Muscle layer of colon (tissue), 2 donors: ENCODE measurements around the gene MACROD2.

Source experiments
- H3K27ac ChIP-seq: one replicate; pipeline ENCODE4 v1.7.0; 2013; ENCODE audit warnings: low read depth, mild to moderate bottlenecking, low read length, moderate library complexity
- H3K27me3 ChIP-seq, 2 donors: one replicate each; pipeline ENCODE4 v1.7.0; 2013; ENCODE audit warnings: low read length in 2 of 2, mild to moderate bottlenecking in 2 of 2; ENCODE audit not compliant: insufficient read depth in 2 of 2, control insufficient read depth in 1 of 2
- H3K36me3 ChIP-seq: one replicate; pipeline ENCODE4 v1.7.0; 2013; ENCODE audit warnings: mild to moderate bottlenecking, low read length; ENCODE audit not compliant: insufficient read depth
- H3K4me1 ChIP-seq: one replicate; pipeline ENCODE4 v1.7.0; 2013; ENCODE audit warnings: mild to moderate bottlenecking, low read length; ENCODE audit not compliant: insufficient read depth
- H3K4me3 ChIP-seq, 2 donors: one replicate each; pipeline ENCODE4 v1.7.0; 2013; ENCODE audit warnings: low read length in 2 of 2, low read depth in 1 of 2, mild to moderate bottlenecking in 1 of 2, moderate library complexity in 1 of 2
- H3K9ac ChIP-seq: one replicate; pipeline ENCODE4 v1.7.0; 2013; ENCODE audit warnings: low read length
- H3K9me3 ChIP-seq: one replicate; pipeline ENCODE4 v1.7.0; 2013; ENCODE audit warnings: mild to moderate bottlenecking, low read length
- donor health status: abdominal sarcoma.
- donor health status: Adenocarcinoma of cecum.

MACROD2 gene

DNA sequence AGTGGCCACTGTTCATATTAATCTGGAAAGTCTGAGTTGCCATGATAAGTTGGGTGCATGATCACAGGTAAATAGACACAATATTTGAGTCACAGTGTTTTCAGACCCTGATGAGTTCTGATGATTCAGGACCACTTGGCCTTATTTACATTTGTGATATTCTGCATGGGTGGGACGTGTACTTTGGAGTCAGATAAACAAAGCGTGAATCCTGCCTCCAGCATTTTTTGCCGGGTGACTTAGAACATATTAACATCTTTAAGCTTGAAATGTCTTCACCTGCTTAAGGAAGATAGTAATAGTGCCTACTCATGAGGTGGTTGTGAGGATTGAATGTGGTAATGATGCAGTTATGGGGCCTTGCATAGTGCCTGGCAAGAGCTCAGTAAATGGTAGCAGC, 1582.8 kb downstream of the MACROD2 start:
- Histone ChIP-seq H3K4me1 (peaks cover 7% of the 10 kb centered on the region), H3K9ac (no peak overlapping the region), H3K27me3 (no peaks in the 10 kb centered on the region), H3K27ac (no peak overlapping the region), H3K36me3 (no peaks in the 10 kb centered on the region), H3K4me3 (no peak overlapping the region), H3K9me3 (no peaks in the 10 kb centered on the region)

DNA sequence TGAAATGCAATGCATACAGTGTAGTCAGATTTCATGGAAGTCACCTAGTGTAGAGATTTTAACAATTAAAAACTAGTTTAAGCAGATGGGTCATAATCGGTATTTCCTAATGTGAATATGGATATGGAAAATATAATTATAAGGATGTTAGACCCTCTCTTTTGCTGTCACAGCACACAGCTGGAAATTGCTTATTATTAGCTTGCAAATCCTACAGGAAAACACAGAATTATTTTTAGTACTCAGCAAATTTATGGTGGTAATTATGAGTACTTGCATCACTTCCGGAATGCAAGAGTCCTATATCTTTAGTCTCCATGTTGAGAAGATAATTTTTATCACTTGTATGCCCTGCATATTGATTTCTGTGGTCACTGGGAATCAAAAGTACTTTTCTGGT, 1584.4 kb downstream of the MACROD2 start:
- H3K9ac ChIP-seq = no peak overlapping the region
- no peaks in the 10 kb centered on the region for H3K9me3 ChIP-seq
- H3K27me3 ChIP-seq = no peaks in the 10 kb centered on the region
- H3K4me3 ChIP-seq = no peak overlapping the region
- H3K27ac ChIP-seq = no peak overlapping the region
- peaks cover 7% of the 10 kb centered on the region for H3K4me1 ChIP-seq
- no peaks in the 10 kb centered on the region for H3K36me3 ChIP-seq

DNA sequence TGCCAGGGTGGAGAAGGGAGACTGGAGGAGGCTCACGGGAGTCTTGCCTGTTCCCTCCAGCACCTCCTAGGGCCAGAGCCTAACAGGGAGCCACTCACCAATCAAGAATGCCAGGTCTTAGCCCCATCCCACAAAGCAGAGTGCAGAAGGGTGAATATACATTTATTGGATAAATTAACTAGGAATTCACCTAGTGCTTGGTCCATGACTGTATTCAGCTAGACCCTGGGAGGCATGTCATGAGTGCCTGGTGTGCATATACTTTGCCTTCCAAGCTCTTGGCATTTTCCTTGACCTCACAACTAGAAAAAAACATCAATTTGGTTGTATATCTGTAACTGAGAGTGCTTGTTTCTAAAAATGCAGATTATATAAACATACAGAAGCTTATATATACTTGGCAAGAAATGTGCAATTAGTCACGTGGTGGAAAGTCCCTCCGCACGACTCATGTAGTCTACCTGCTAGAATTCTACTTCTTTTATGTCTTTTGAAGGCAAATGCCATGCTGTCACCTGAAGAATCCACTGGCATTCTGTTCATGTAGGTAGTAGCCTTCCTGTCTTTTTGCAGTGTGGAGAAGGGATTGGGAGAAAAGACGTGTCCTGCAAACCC, 1586.9 kb downstream of the MACROD2 start:
- no peak overlapping the region for H3K9ac ChIP-seq
- H3K4me3 ChIP-seq = no peak overlapping the region
- no peaks in the 10 kb centered on the region for H3K27me3 ChIP-seq
- H3K36me3 ChIP-seq = no peaks in the 10 kb centered on the region
- H3K27ac ChIP-seq = no peak overlapping the region
- peaks cover 7% of the 10 kb centered on the region for H3K4me1 ChIP-seq
- H3K9me3 ChIP-seq = no peaks in the 10 kb centered on the region

DNA sequence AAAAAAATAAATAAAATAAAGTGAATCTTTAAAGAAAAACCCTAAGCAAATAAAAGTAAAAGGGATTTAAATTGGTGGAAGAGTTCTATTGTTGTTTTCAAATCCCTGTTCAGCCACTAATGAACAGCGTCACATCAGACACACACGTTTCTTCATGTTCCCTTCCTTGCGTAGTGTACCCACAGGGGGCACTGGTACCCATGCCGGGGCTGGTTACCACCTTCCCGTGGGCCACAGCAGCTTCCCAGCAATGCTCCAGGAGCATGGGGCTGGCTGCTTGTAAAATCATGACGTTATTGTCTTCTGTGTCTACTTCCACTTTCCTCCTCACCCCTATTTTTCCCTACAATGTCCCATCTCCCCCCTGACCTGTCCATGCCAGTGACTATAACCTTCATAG, 1589.2 kb downstream of the MACROD2 start:
- Histone ChIP-seq H3K9ac (no peak overlapping the region), H3K27me3 (no peaks in the 10 kb centered on the region), H3K4me1 (peaks cover 7% of the 10 kb centered on the region), H3K4me3 (no peak overlapping the region), H3K9me3 (no peaks in the 10 kb centered on the region), H3K27ac (no peak overlapping the region), H3K36me3 (no peaks in the 10 kb centered on the region)

DNA sequence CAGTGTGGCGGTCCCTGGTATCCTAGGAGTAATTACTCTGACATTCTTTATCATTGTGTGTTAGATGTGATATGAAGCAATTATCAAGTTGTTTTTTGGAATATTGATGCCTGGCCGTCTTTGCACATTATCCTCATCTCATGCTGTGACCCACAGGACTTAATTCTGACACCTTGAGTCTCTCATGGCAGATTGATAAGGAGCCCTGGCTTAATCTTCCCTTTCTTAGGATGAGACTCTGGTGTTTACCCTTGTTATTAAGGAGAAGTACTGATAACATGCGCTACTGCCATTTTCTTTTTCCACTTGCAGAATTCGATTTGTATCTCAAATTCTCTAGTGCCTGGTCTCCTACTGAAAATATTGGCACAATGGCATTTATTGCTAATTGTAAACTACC, 1597.8 kb downstream of the MACROD2 start:
- H3K36me3 ChIP-seq = no peaks in the 10 kb centered on the region
- no peak overlapping the region for H3K27ac ChIP-seq
- H3K4me1 ChIP-seq = no peaks in the 10 kb centered on the region
- H3K27me3 ChIP-seq = no peaks in the 10 kb centered on the region
- H3K9me3 ChIP-seq = no peaks in the 10 kb centered on the region
- no peak overlapping the region for H3K9ac ChIP-seq
- no peak overlapping the region for H3K4me3 ChIP-seq

DNA sequence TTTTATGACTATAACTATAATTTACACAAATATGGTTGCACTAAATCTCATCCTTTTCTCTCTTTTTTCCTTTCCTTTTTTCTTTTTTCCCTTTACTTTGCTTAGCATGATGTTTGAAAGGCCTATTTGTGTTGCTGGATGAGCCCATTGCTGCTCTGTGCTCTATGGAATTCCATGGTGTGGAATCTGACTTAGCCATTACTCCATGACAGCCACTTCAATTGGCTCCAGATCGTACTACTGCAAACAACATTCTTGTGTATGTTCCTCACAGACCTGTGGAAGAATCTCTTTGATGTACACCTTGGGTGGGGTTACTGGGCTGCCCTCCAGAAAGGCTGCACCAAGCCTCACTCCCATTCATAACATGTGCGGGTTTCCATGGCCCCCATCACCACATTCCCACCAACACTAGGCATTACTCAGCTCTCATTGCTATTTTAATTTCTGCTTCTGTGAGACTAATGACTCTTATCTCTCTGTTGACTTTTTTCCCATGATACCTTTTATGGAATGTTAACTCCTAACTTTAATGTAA, 1598.9 kb downstream of the MACROD2 start:
- no peak overlapping the region for H3K4me3 ChIP-seq
- H3K27me3 ChIP-seq = no peaks in the 10 kb centered on the region
- no peak overlapping the region for H3K9ac ChIP-seq
- no peak overlapping the region for H3K27ac ChIP-seq
- no peaks in the 10 kb centered on the region for H3K36me3 ChIP-seq
- H3K9me3 ChIP-seq = no peaks in the 10 kb centered on the region
- H3K4me1 ChIP-seq = no peaks in the 10 kb centered on the region

DNA sequence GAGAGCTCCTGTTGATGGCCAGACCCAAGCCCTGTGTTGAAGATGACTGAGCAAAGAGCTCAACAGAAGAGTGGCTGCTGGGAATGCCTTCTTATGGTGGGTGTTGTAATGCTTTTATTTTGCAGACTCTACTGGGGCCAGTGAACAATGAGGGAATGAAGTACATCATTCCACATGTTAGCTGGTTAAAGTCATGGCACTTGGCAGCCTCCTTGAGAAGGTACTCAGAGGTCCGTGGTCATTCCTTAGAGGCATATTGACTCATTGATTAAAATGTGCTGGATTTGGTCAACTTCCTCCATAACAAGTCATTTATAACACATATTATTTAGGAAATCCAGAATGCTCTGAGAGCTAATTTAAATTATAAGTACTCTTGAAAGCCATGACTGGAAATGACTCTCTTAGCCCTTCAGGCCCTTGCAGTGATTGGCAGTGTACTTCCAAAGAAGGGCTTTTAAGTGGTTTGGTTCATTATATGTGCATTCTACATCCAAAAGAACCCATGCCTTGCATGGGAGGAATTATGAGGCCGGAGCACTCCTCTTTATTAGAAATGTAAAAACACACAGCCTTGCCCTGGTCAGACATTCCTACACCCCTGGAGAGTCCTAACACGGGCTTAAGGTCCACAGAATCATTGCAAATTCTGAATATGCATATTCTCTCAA, 1601.0 kb downstream of the MACROD2 start:
- H3K9me3 ChIP-seq = no peaks in the 10 kb centered on the region
- H3K27ac ChIP-seq = no peak overlapping the region
- no peaks in the 10 kb centered on the region for H3K27me3 ChIP-seq
- no peak overlapping the region for H3K9ac ChIP-seq
- no peaks in the 10 kb centered on the region for H3K36me3 ChIP-seq
- H3K4me1 ChIP-seq = no peaks in the 10 kb centered on the region
- no peak overlapping the region for H3K4me3 ChIP-seq

DNA sequence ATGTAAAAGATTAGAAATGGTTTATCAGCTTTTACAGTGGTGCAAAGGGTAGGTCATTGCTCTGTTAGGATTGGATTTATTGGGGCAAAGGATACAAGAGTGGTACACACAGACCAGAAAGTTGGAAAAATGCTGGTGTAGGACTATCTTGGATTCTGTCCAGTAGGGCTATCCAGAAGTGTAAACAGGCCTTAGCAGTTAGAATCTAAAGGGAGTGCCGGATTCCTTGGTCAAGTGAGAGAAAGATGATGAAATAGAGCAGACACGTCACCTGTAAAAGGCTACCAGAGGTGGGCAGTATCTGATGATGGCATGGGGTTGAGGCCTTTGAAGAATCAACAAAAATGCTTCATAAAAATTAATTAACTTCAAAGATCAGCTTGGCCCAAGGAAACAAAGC, 1602.0 kb downstream of the MACROD2 start:
- H3K4me3 ChIP-seq = no peak overlapping the region
- no peak overlapping the region for H3K9ac ChIP-seq
- no peaks in the 10 kb centered on the region for H3K36me3 ChIP-seq
- H3K4me1 ChIP-seq = no peaks in the 10 kb centered on the region
- no peaks in the 10 kb centered on the region for H3K9me3 ChIP-seq
- no peaks in the 10 kb centered on the region for H3K27me3 ChIP-seq
- no peak overlapping the region for H3K27ac ChIP-seq

DNA sequence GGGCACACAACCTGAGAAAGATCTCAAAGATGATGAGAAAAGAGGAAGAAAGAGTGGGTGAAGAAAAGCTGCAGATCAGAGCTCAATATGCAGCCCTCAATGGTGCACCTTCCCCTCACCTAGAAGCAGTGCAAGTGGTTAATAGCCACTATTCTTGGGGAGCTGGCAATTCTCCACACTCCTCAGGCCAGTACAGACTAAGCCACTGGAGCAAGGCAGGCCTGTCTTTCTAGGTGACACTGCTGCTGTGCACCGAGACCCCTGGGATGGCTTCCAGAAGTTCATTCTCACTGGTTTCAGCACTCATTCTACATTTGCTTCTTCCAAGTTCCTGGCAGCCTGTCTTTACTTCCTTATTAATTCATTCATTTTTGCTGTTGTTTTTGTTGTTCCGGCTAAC, 1604.6 kb downstream of the MACROD2 start:
- H3K27ac ChIP-seq = no peak overlapping the region
- H3K27me3 ChIP-seq = no peaks in the 10 kb centered on the region

DNA sequence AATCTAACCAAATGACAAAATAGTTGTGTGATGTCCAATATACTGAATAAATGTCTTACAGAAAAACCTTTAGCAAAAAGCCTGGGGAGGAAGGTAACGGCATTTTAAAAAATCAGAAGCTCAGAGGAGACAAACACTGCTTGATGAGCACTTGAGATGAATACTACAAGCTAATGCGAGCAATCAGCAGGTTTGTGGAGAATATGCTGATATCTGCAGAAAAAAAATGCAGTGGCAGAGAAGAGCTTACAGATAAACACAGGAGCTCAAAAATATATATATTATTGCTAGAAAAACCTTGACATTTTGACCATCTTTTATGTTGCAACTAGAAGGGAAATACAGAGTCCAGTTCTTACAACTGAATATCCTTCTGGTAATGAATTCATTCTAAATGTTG, 1605.2 kb downstream of the MACROD2 start:
- Histone ChIP-seq H3K4me3 (no peak overlapping the region), H3K27ac (no peak overlapping the region), H3K27me3 (no peaks in the 10 kb centered on the region), H3K4me1 (no peaks in the 10 kb centered on the region), H3K9ac (no peak overlapping the region), H3K9me3 (no peaks in the 10 kb centered on the region), H3K36me3 (no peaks in the 10 kb centered on the region)

More for the DNA sequence above, 1604.6 kb downstream of the MACROD2 start:
- H3K4me1 ChIP-seq = no peaks in the 10 kb centered on the region
- no peak overlapping the region for H3K4me3 ChIP-seq
- no peaks in the 10 kb centered on the region for H3K36me3 ChIP-seq
- H3K9me3 ChIP-seq = no peaks in the 10 kb centered on the region
- no peak overlapping the region for H3K9ac ChIP-seq

DNA sequence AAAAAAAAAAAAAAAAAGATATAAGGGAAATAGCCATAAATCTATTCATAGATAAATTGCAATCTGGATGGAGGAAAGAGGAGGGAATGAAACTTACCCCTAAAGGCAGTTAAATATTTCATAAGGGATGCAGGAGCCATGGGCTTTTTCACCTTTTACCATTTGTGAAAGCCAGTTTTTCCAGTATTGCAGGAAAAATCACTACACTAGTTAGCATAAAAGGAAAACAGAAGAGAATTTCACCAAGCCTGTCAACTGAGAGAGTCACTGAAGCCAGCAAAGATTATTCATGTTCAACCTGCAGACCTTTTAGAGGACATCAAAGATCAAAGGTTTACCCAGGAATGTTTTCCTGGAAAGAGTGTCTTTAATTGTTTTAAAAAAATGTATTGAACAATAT, 1608.2 kb downstream of the MACROD2 start:
- Histone ChIP-seq H3K36me3 (no peaks in the 10 kb centered on the region), H3K9ac (no peak overlapping the region), H3K9me3 (no peaks in the 10 kb centered on the region), H3K4me1 (no peaks in the 10 kb centered on the region), H3K4me3 (no peak overlapping the region), H3K27ac (no peak overlapping the region), H3K27me3 (no peaks in the 10 kb centered on the region)
